HG02943 (cell line): ENCODE data around the gene GTPBP1.
A peak's percentile ranks its signal among the peaks of the same experiment; 100 is the strongest.

ENCODE experiments used
- ATAC-seq: cut with Tn5 transposase; IDR thresholded peaks from one replicate; pipeline ENCODE4 v1.9.1; 2021; ENCODE audit warnings: mild to moderate bottlenecking, low read depth, moderate library complexity; ENCODE audit not compliant: unreplicated experiment

GTPBP1 gene

GRCh38 chr22:38705235-38706100, at the start of gene GTPBP1:
TSS of gene GTPBP1 (plus strand) at chr22:38705944. CDS start at chr22:38705956, 12 bp downstream.
- ATAC-seq = peak; percentile 76

GRCh38 chr22:38656256-38657044, 49.3 kb upstream of the GTPBP1 start, which contains the start of the genes CBY1 and FAM227A:
TSS of gene CBY1 (plus strand) at chr22:38656638. CDS start at chr22:38668055, 11,417 bp downstream.
TSS of gene FAM227A (minus strand) at chr22:38656392. CDS start at chr22:38650168, 6,224 bp downstream.
- peak; percentile 78 for ATAC-seq

GRCh38 chr22:38657045-38657909, 48.5 kb upstream of the GTPBP1 start:
- no peak for ATAC-seq

GRCh38 chr22:38674888-38675287, 30.9 kb upstream of the GTPBP1 start:
- ATAC-seq = no peak

GRCh38 chr22:38675833-38676232, 29.9 kb upstream of the GTPBP1 start:
- no peak for ATAC-seq

- ATAC-seq = peak; percentile 91
These were observed 24.0 kb upstream of the GTPBP1 start, which contains the start of gene TOMM22 for GRCh38 chr22:38681582-38682335. TSS of gene TOMM22 (plus strand) at chr22:38681957. CDS start at chr22:38681979, 22 bp downstream.

- ATAC-seq = no peak
These were observed 20.8 kb upstream of the GTPBP1 start for GRCh38 chr22:38684895-38685294.

GRCh38 chr22:38685761-38686160, 20.0 kb upstream of the GTPBP1 start:
- no peak for ATAC-seq

GRCh38 chr22:38689651-38690050, 16.1 kb upstream of the GTPBP1 start:
- no peak for ATAC-seq

GRCh38 chr22:38694049-38694448, 11.7 kb upstream of the GTPBP1 start:
- no peak for ATAC-seq

GRCh38 chr22:38694940-38695339, 10.8 kb upstream of the GTPBP1 start:
- no peak for ATAC-seq

GRCh38 chr22:38696606-38697424, 8.9 kb upstream of the GTPBP1 start:
- no peak for ATAC-seq

GRCh38 chr22:38697425-38698089, 8.2 kb upstream of the GTPBP1 start:
- ATAC-seq = no peak

- ATAC-seq = no peak
These were observed 7.2 kb upstream of the GTPBP1 start for GRCh38 chr22:38698407-38699094.

- no peak for ATAC-seq
These were observed 6.6 kb upstream of the GTPBP1 start for GRCh38 chr22:38699143-38699542.

- no peak for ATAC-seq
These were observed 6.0 kb upstream of the GTPBP1 start for GRCh38 chr22:38699784-38700183.

GRCh38 chr22:38700270-38700788, 5.4 kb upstream of the GTPBP1 start:
- peak; percentile 3 for ATAC-seq
